T-cell (primary cell): ENCODE results near the gene MAP2K5. TPM values are rescaled to one million over a fixed set of nuclear protein-coding genes. Genes with fewer than 3 reads are reported as not detected.

Source experiments
- ATAC-seq, 4 experiments: fragments of 200-7000 bp in 3 of 4; fragments of 150-1000 bp in 1 of 4; cut with Tn5 transposase; replicated peaks in 1 of 4; 1 replicate in 3 of 4; 2 replicates in 1 of 4; pipeline ENCODE4 v1.10.0; 2021; ENCODE audit warnings: moderate library complexity in 3 of 4, mild to moderate bottlenecking in 2 of 4, moderate number of reproducible peaks in 1 of 4
- CTCF ChIA-PET, 2 donors: fragments of 300-600 bp; sonication (Branson Sonifier 250); formaldehyde crosslinking; loops; one replicate each; lab custom pipeline; 2022; ENCODE audit warnings: antibody characterized with exemption in 2 of 2; lab: Charles Lee
- POLR2A ChIA-PET, 2 donors: fragments of 300-600 bp; sonication (Branson Sonifier 250); formaldehyde crosslinking; loops; one replicate each; lab custom pipeline; 2022; ENCODE audit warnings: antibody characterized with exemption in 2 of 2; lab: Charles Lee
- DNase-seq, 35 experiments: peaks; one replicate each; pipeline versions ENCODE4 v3.0.0 to v3.0.0-alpha.2; 2013 to 2023
- H3K27ac ChIP-seq: one replicate; pipeline ENCODE4 v1.5.1; 2013; ENCODE audit warnings: low read length
- H3K27me3 ChIP-seq, 2 experiments: replicated peaks in 1 of 2; 1 replicate in 1 of 2; 2 replicates in 1 of 2; pipeline versions ENCODE4 v1.6.1 to v1.7.0; 2013; ENCODE audit warnings: low read length in 1 of 2, mixed read lengths in 1 of 2; ENCODE audit not compliant: control insufficient read depth in 2 of 2, insufficient read depth in 2 of 2; ENCODE audit errors: extremely low read depth in 1 of 2
- H3K36me3 ChIP-seq, 2 donors: 1 replicate in 1 of 2; 2 replicates in 1 of 2; pipeline versions ENCODE4 v1.6.1 to v1.7.0; 2013; ENCODE audit warnings: low read length in 1 of 2; ENCODE audit not compliant: control insufficient read depth in 2 of 2, insufficient read depth in 1 of 2; ENCODE audit errors: extremely low read depth in 1 of 2
- H3K4me1 ChIP-seq, 2 experiments: 1 replicate in 1 of 2; 2 replicates in 1 of 2; pipeline versions ENCODE4 v1.6.1 to v1.7.0; 2013; ENCODE audit warnings: low read length in 2 of 2, mixed read lengths in 1 of 2; ENCODE audit not compliant: insufficient read depth in 2 of 2, control insufficient read depth in 1 of 2; ENCODE audit errors: extremely low read depth in 1 of 2
- H3K4me3 ChIP-seq, 2 donors: 1 replicate in 1 of 2; 2 replicates in 1 of 2; pipeline versions ENCODE4 v1.5.1 to v1.7.0; 2013; ENCODE audit warnings: mild to moderate bottlenecking in 2 of 2, low read length in 1 of 2, moderate library complexity in 1 of 2; ENCODE audit not compliant: control insufficient read depth in 1 of 2; ENCODE audit errors: extremely low read depth in 1 of 2
- H3K9me3 ChIP-seq: 2 replicates; pipeline ENCODE4 v1.7.0; 2013
- H3K27ac Mint-ChIP-seq, 2 donors: one replicate each; pipeline ENCODE4 v1.8.0; 2020 to 2021; ENCODE audit warnings: mild to moderate bottlenecking in 2 of 2, mixed read lengths in 2 of 2
- H3K27me3 Mint-ChIP-seq, 2 donors: one replicate each; pipeline ENCODE4 v1.8.0; 2021 to 2022; ENCODE audit warnings: mixed read lengths in 2 of 2
- H3K36me3 Mint-ChIP-seq: one replicate; pipeline ENCODE4 v1.8.0; 2021; ENCODE audit warnings: mixed read lengths
- H3K4me1 Mint-ChIP-seq, 3 donors: one replicate each; pipeline ENCODE4 v1.8.0; 2020 to 2022; ENCODE audit warnings: mixed read lengths in 3 of 3, mild to moderate bottlenecking in 1 of 3
- H3K4me3 Mint-ChIP-seq, 3 donors: one replicate each; pipeline ENCODE4 v1.8.0; 2020 to 2022; ENCODE audit warnings: mild to moderate bottlenecking in 3 of 3, mixed read lengths in 3 of 3, moderate library complexity in 3 of 3
- H3K9me3 Mint-ChIP-seq, 3 donors: one replicate each; pipeline ENCODE4 v1.8.0; 2020 to 2022; ENCODE audit warnings: mixed read lengths in 3 of 3
- WGBS: methylation state at CpG from one replicate; pipeline ENCODE4 v1.1.5; 2013; ENCODE audit warnings: missing lambda C conversion rate; ENCODE audit not compliant: insufficient coverage; 5-methylcytosine and 5-hydroxymethylcytosine counted together
- total RNA-seq, 35 experiments: library from RNA in 6 of 35; stranded (reverse) in 6 of 35; fragments of 120-200 nt in 1 of 35; gene quantifications; one replicate each; pipeline versions ENCODE4 v1.2.1 to v1.2.4 and lab custom pipeline; 2013 to 2026

Gene MAP2K5
- total RNA-seq (10 to 100 TPM; 24.5 to 35.5 (median 28.5) TPM), total RNA-seq (lab: John Stamatoyannopoulos, UW) (3.3 to 21.4 (median 12.2) reads per million in 29 experiments)
- total RNA-seq (2013) = 22.6 TPM

DNA sequence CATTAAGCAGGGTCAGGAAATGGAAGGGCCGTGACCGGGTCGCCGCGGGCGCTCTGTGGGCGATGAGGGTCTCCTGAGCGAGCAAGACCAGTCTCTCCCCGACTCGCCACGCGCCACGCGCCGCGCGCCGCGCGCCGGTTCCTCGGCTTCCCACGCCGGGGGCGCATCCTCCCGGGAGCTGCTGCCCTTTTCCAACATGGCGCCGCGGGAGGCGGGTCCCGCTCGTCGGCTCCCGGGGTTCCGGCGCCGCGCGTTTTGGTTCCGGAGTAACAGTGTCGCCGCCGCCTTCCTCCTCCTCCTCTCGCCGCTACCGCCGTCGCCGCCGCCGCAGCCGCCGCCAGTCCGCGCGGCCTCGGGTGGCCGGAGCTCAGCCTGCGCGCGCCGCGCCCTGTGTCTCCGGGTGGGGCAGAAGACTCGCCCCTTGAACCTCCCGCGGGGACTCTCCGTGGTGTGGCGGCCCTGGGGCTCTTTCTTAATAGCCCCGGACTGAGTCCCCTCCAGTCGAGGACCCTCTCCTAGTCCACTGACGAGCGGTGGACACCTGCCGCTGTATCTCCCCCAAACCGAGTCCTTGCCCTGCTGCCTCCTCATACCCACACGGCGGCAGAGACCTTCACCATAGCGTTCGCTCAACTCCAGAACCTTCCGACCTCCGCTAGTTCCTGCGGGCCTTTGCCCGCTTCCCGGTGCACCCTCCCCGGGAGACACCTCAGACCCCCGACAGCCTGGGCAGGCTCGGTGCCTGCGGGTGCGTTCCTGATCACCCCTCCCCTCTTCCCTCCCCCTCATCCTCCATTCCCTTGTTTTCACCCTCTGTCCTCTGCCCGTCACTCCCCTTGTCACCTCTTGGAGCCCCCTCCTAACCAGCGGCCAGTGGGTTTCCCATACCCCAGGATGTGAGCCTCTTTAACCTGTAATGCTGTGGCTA is at the start of gene MAP2K5:
MAP2K5 (plus strand) TSS at position 284 of the 928 bp plus-strand sequence; CDS start at position 917, 633 bp downstream.
- H3K27me3 Mint-ChIP-seq = no peaks in the 10 kb centered on the region
- H3K27me3 ChIP-seq = no peaks in the 10 kb centered on the region
- H3K36me3 Mint-ChIP-seq = peaks cover 19% of the 10 kb centered on the region
- H3K4me3 ChIP-seq = peak within 1 kb of the TSS; percentile 76 to 97
- peak; percentile 58 to 89 (median 76) for DNase-seq
- H3K9me3 Mint-ChIP-seq = no peaks in the 10 kb centered on the region
- H3K27ac Mint-ChIP-seq = peak within 1 kb of the TSS; percentile 99
- H3K36me3 ChIP-seq = peaks cover 0 to 5% of the 10 kb centered on the region in 2 donors
- H3K9me3 ChIP-seq = no peaks in the 10 kb centered on the region
- H3K4me3 Mint-ChIP-seq = peak within 1 kb of the TSS; percentile 95 to 98 (median 97)
- CTCF ChIA-PET = no interaction called here
- H3K4me1 Mint-ChIP-seq = peaks cover 47 to 66% (median 57%) of the 10 kb centered on the region in 3 donors
- H3K27ac ChIP-seq = peak within 1 kb of the TSS; percentile 88
- ATAC-seq = peak; percentile 84 to 90 (median 86)
- POLR2A ChIA-PET = interaction anchor here in 1 of 2 donors (1.0 kb wide), 1 partner anchor 22 kb away, joined by 3 read pairs; no protein-coding TSS in a partner anchor
- H3K4me1 ChIP-seq = peaks cover 10 to 20% of the 10 kb centered on the region in 2 experiments
- WGBS = under 1% methylated on average over 70 of the region's 91 CpGs

DNA sequence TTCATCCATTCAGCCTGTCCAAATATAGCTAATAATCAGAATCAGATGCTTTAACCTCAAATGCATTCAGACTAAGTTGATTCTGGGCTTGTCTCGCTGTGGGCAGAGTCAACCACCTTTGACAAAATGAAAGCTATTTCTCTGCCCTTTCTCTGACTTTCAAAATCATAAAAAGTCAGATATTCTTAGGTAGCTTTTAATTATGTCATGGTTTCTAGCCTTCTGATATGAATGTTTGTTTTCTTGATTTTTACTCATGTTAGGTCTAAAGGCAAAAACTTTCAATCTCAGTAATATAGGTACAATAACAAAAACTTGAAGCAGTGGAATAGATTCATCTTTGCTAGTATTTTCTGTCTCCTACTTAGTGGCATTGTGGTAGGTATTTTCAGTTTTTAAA is 46.9 kb upstream of the MAP2K5 start:
- no peaks in the 10 kb centered on the region for H3K9me3 ChIP-seq
- no peaks in the 10 kb centered on the region for H3K4me1 Mint-ChIP-seq
- no peaks in the 10 kb centered on the region for H3K4me1 ChIP-seq
- H3K27me3 ChIP-seq = no peaks in the 10 kb centered on the region
- CTCF ChIA-PET = no interaction called here
- POLR2A ChIA-PET = no interaction called here
- H3K36me3 ChIP-seq = no peaks in the 10 kb centered on the region
- ATAC-seq = no peak
- no peak overlapping the region for H3K4me3 ChIP-seq
- H3K4me3 Mint-ChIP-seq = no peak overlapping the region
- no peak overlapping the region for H3K27ac ChIP-seq
- H3K27me3 Mint-ChIP-seq = no peaks in the 10 kb centered on the region
- H3K36me3 Mint-ChIP-seq = peaks cover 16% of the 10 kb centered on the region
- no peak for DNase-seq
- no peaks in the 10 kb centered on the region for H3K9me3 Mint-ChIP-seq
- H3K27ac Mint-ChIP-seq = no peak overlapping the region
- no CpG with 5 or more reads among the region's 1 CpG for WGBS

DNA sequence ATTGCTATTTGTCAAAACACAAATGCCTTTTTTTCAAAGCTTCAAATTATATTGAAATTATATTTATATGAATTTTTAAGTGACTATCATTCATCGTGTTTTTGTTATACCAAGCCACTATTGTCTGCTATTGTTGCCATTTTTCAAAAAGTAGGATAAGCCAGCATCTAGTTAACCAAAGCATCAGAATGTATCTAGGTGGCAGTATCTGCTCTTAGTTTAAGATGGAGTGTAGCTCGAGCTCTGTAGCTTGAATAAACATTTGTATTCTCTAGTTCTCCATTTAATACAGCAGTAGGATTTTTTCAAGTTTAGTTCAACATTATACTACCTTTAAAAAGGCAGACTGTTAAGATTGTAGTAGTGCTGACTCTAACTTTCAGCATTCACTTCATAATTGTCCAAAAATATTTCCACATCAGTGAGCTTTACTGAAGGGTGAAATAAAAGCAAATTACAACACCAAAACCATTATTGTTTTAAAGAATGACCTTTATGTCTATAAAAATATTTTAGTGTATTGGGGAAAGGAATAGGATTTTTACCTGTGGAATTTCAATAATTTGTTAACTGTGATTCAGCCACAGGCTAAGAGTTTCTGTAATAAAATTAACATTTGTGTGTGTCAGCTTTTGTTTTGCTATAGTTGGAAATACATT is 41.2 kb upstream of the MAP2K5 start:
- WGBS = no CpG with 5 or more reads among the region's 2 CpGs
- no peak overlapping the region for H3K27ac ChIP-seq
- peak in 1 of 35 experiments; percentile 32 for DNase-seq
- no peak overlapping the region for H3K27ac Mint-ChIP-seq
- ChIA-PET CTCF (interaction anchor here in 1 of 2 donors (0.6 to 1.2 kb wide), 3 partner anchors 91 to 335 kb away, joined by 3 to 6 read pairs (median 3); no protein-coding TSS in a partner anchor), POLR2A (interaction anchor here in 1 of 2 donors (0.5 to 0.6 kb wide), 2 partner anchors 66 to 160 kb away, joined by 3 to 5 read pairs; no protein-coding TSS in a partner anchor)
- peaks cover 6% of the 10 kb centered on the region for H3K36me3 Mint-ChIP-seq
- H3K4me3 Mint-ChIP-seq = no peak overlapping the region
- no peaks in the 10 kb centered on the region for H3K9me3 ChIP-seq
- H3K9me3 Mint-ChIP-seq = no peaks in the 10 kb centered on the region
- no peaks in the 10 kb centered on the region for H3K27me3 Mint-ChIP-seq
- H3K4me1 ChIP-seq = no peaks in the 10 kb centered on the region
- no peak overlapping the region for H3K4me3 ChIP-seq
- peak in 3 of 4 experiments; percentile 46 to 64 (median 47) for ATAC-seq
- H3K4me1 Mint-ChIP-seq = no peaks in the 10 kb centered on the region
- H3K27me3 ChIP-seq = no peaks in the 10 kb centered on the region
- no peaks in the 10 kb centered on the region for H3K36me3 ChIP-seq

DNA sequence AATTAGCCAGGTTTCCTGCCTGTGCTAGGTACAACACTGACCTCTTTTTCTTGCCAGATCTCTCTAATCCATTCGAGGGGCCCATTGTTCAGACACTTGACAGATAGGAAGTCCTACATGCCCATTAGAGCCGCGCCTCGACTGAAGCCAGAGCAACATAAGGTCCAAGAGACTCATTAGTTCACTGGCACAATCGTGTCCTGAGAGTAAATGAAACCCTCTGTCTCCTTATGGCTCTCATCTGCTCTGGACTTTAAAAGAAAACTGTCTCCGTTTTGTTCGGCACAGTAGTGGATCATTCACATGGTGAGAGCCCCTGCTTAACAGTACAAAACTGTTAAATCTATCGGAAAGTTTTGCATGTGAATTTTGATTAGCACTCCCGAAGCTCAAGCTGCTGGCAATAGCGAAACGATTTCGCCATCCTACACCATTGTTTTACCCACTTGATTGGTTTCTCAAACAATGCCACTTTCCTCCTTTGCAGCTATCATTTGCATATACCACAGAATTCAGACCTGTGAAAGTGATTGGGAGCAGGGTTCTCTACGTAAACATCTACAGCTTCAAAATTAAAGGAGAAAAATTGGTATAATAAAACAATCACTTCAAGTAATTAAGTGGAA is 40.6 kb upstream of the MAP2K5 start:
- no peaks in the 10 kb centered on the region for H3K27me3 ChIP-seq
- H3K4me1 ChIP-seq = no peaks in the 10 kb centered on the region
- no peak overlapping the region for H3K4me3 ChIP-seq
- Mint-ChIP-seq H3K27me3 (no peaks in the 10 kb centered on the region), H3K9me3 (no peaks in the 10 kb centered on the region), H3K4me1 (no peaks in the 10 kb centered on the region), H3K27ac (no peak overlapping the region), H3K36me3 (peaks cover 6% of the 10 kb centered on the region), H3K4me3 (no peak overlapping the region)
- CTCF ChIA-PET = interaction anchor here in 1 of 2 donors (1.0 to 1.2 kb wide), 2 partner anchors 90 to 334 kb away, joined by 3 to 6 read pairs; no protein-coding TSS in a partner anchor
- WGBS = 85% methylated on average over 8 of the region's 13 CpGs
- ATAC-seq (no peak), DNase-seq (no peak)
- no peak overlapping the region for H3K27ac ChIP-seq
- H3K36me3 ChIP-seq = no peaks in the 10 kb centered on the region
- H3K9me3 ChIP-seq = no peaks in the 10 kb centered on the region
- POLR2A ChIA-PET = interaction anchor here in 1 of 2 donors (0.5 kb wide), 1 partner anchor 67 kb away, joined by 3 read pairs; no protein-coding TSS in a partner anchor

DNA sequence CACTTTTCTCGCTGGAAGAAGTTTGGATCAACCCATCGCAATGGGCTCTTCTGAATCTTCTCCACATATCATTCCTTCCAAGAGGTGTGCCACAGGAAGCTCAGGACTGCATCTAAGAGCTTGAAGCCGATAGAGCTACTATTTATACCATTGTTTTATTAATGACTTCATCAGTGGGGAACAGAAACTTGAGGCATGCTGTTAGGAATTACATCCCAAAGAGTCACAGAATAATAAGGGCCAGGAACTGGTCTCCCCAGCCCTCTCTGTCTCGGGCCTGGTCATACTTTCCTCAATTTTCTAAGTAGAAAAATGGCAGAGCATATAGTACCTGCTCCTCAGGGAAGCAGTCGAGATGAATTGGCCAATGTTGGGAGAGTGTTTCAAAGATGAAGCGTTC is 38.4 kb upstream of the MAP2K5 start:
- Mint-ChIP-seq H3K4me3 (no peak overlapping the region), H3K27me3 (no peaks in the 10 kb centered on the region), H3K27ac (no peak overlapping the region), H3K4me1 (no peaks in the 10 kb centered on the region), H3K36me3 (peaks cover 3% of the 10 kb centered on the region), H3K9me3 (no peaks in the 10 kb centered on the region)
- H3K9me3 ChIP-seq = no peaks in the 10 kb centered on the region
- ATAC-seq = no peak
- ChIA-PET CTCF (no interaction called here), POLR2A (no interaction called here)
- WGBS = no CpG with 5 or more reads among the region's 6 CpGs
- H3K27ac ChIP-seq = no peak overlapping the region
- no peaks in the 10 kb centered on the region for H3K36me3 ChIP-seq
- no peak for DNase-seq
- H3K4me1 ChIP-seq = no peaks in the 10 kb centered on the region
- no peak overlapping the region for H3K4me3 ChIP-seq
- no peaks in the 10 kb centered on the region for H3K27me3 ChIP-seq

DNA sequence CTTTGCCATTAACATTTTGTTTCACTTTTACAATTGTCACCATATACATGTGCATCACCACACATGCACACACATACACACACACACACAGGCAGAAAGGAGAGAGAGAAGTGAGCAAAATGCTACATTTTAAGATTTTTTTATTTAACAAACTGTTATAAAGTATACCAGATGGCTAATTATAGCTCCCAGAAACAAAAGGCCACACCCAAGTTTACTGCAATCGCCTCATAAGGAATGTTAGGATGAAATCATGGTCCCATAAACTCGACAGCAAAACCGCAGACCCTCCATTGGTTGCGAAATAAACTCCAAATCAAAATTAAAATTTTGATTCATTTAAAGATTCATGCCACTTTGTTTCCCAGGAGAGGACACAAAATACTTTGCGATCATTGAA is 37.7 kb upstream of the MAP2K5 start:
- H3K4me1 Mint-ChIP-seq = no peaks in the 10 kb centered on the region
- Histone ChIP-seq H3K9me3 (no peaks in the 10 kb centered on the region), H3K27ac (no peak overlapping the region), H3K36me3 (no peaks in the 10 kb centered on the region), H3K4me1 (no peaks in the 10 kb centered on the region), H3K4me3 (no peak overlapping the region), H3K27me3 (no peaks in the 10 kb centered on the region)
- no peak for ATAC-seq
- H3K9me3 Mint-ChIP-seq = no peaks in the 10 kb centered on the region
- CTCF ChIA-PET = no interaction called here
- H3K27me3 Mint-ChIP-seq = no peaks in the 10 kb centered on the region
- 96% methylated on average over 4 of the region's 5 CpGs for WGBS
- peaks cover 3% of the 10 kb centered on the region for H3K36me3 Mint-ChIP-seq
- H3K27ac Mint-ChIP-seq = no peak overlapping the region
- no peak overlapping the region for H3K4me3 Mint-ChIP-seq
- POLR2A ChIA-PET = no interaction called here
- DNase-seq = no peak
